Measurements from ENCODE around the gene HACL1.

Gene HACL1

GRCh38 chr3:15522016-15522415 is 79.4 kb downstream of the HACL1 start:
- DNase-seq = no peak

- DNase-seq = no peak
Observed at GRCh38 chr3:15521573-15521965, 79.8 kb downstream of the HACL1 start, which contains the start of gene COLQ. TSS of gene COLQ (minus strand) at chr3:15521706. CDS start at chr3:15521625, 81 bp downstream.

GRCh38 chr3:15520804-15521572 is 80.4 kb downstream of the HACL1 start:
- no peak for DNase-seq

GRCh38 chr3:15520185-15520584 is 81.2 kb downstream of the HACL1 start:
- DNase-seq = peak; percentile 22

GRCh38 chr3:15519096-15519495 is 82.3 kb downstream of the HACL1 start:
- no peak for DNase-seq

- no peak for DNase-seq
Observed at GRCh38 chr3:15514663-15515340, 86.6 kb downstream of the HACL1 start.

- DNase-seq = no peak
Observed at GRCh38 chr3:15513810-15514662, 87.3 kb downstream of the HACL1 start.

- no peak for DNase-seq
Observed at GRCh38 chr3:15513116-15513515, 88.3 kb downstream of the HACL1 start.

GRCh38 chr3:15512166-15512565 is 89.2 kb downstream of the HACL1 start:
- DNase-seq = no peak

- no peak for DNase-seq
Observed at GRCh38 chr3:15511156-15511555, 90.2 kb downstream of the HACL1 start.

Data from CD4-positive, alpha-beta T cell treated with Interleukin-17A for 1 hour (primary cell).